NK-92 (cell line): ENCODE measurements around the gene NKAIN4.

Experiments used
- DNase-seq: peaks from one replicate; lab custom pipeline; 2025; ENCODE audit not compliant: unreplicated experiment; lab: John Stamatoyannopoulos, UW

NKAIN4 gene

DNA sequence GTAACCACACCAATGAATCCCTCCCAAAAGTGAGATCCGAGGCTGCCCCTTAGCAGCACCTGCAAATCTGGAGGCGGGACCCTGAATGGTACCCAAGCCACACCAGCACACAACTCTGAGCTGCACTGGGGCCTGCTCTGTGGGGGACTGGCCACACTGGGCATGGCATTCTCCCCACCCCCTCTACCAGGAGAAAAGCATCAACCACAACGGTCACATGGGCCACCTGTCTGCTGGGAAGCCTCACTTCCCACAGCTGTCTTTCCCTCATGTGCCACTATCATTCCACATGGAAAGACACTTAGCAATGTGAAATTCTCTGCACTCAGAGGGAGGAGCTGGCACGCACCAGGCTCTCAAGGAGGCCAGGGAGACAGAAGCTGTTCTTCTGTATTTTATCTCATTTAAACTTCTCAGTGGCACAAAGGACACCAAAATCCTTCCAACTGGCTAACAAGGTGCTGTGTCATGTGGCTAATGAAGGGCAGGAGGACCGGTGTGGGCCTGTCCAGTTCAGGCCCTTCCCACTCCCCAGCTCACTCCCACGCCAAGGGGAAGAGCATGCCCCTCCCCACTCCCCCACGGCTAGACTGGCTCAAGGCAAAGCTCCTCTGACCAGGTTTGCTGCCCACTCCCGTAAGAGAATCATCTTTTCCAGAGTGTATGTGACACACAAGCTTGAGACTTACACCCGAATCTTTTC lies 57.3 kb downstream of the NKAIN4 start:
- no peak for DNase-seq

DNA sequence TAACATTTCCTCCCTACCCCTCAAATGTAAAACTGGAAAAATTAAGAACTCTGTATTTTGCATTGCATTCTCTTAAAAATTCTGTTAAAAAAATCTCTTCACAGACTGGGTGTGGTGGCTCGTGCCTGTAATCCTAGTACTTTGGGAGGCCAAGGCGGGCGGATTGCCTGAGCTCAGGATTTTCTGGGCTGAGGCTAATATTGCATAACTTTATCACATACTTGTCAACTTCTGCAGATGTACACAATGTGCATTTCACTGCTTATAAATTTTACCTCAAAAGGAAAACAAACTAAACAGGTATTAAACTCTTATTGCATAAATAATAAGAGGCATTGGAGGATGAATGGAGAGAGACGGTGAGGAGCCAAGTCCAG lies 59.5 kb downstream of the NKAIN4 start:
- no peak for DNase-seq

DNA sequence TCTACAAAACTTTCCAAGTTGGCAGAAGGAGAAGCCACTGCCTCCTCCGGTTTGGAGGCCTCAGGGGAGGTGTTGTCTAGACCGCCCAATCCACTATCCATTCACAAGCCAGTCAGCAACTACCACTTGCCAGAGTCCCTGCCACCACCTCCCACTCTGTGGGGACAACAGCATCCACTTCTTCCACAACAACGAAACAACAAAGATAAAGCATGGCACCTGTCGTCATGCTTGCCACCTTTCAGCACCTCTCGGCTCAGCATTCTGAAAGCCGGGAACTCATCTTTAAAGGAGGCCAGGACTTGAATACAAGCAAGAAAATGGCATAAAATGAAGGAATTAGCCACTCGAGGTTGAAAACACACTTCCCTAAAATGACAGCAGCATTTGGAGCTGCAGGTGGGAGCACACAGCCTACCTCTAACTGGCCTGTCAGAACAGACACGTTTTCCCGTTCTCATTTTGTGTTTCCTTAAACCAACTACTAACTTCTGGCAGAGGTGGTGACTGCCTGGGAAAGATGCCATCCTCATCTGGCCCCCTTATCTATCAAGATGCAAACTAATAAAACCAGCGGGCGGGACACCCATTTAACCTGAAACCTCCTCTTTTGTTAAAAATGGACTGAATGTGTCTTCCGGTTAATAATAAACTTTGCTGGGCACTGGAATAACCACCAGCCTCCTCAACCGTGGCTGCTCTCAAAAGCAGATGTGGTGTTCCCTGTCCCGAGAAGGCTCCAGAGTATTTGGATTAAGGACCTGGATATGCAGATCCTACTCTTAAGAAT lies 60.1 kb downstream of the NKAIN4 start:
- no peak for DNase-seq

DNA sequence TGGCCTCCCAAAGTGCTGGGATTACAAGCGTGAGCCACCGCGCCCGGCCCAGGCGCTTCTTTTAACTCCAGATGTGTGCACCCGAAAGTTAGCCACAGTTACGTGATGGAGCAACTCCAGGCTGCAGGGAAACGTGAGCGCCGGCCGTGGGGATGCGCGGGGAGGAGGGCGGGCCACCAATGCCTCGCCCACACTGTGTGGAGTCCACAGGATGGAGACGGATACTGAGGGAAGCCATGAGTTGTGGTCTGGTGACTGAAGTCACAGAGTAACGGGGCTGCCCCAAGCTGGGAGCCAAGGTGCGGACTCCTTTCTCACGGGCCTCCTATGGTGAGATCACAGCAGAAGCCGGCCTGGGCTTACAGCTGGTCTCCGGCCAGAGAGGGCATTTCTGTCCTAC lies 61.5 kb downstream of the NKAIN4 start:
- no peak for DNase-seq

DNA sequence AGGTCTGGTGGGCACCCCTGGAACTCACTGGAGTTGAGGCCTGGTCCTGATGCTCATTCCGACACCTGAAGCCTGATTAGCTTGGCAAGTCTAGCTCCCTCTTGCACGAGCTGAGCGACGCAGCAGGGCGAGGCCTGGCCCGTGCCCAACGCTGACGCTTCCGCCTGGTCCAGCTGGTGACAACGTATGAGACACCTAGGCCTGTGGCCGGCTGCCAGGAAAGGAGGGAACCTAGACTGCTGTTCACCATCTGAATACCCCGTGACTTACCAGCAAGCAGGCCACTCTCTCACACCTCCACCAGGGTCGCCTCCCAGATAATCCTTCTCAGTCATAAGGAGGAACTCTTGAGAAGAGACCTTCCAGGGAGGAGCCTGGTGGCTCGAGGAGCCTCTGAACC lies 62.9 kb downstream of the NKAIN4 start:
- no peak for DNase-seq

DNA sequence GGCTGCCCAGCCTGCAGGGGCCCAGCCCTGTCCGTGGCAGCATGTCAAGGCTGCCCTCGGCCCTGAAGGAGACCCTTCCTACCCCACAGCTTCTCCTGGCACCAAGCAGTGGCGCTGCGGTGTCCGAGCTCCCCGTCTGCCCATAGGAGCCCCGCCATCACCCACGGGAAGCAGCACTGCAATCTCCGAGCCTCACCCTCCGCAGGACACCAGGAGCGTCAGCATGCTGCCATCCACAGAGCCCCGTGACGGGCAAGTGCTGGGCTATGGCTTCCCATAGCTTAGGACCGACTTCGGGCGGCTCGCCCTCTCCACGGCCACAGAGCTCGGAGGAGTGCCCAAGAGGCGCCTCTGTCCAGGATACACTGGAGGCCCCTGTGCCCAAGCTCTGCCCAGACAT lies 63.4 kb downstream of the NKAIN4 start:
- no peak for DNase-seq
